Smooth muscle cell (in vitro differentiated cells): ENCODE data around the gene SCEL. TPM values are rescaled to one million over a fixed set of nuclear protein-coding genes. Genes with fewer than 3 reads are reported as not detected.

Experiments
- DNase-seq: peaks from one replicate; lab custom pipeline; 2025; ENCODE audit not compliant: unreplicated experiment; lab: John Stamatoyannopoulos, UW
- H2AFZ ChIP-seq: fragments of 200-600 bp; sonication (generic); 2 replicates; pipeline ENCODE4 v1.6.0; 2016; ENCODE audit warnings: antibody characterized with exemption, low read depth, mild to moderate bottlenecking
- H3F3A ChIP-seq: fragments of 200-600 bp; sonication (generic); 2 replicates; pipeline ENCODE4 v1.6.0; 2017; ENCODE audit warnings: antibody characterized with exemption, low read depth
- H3K27ac ChIP-seq: fragments of 200-600 bp; sonication (generic); 2 replicates; pipeline ENCODE4 v1.5.1; 2016; ENCODE audit warnings: low read depth, mild to moderate bottlenecking
- H3K27me3 ChIP-seq: fragments of 200-600 bp; sonication (generic); 2 replicates; pipeline ENCODE4 v1.6.1; 2016; ENCODE audit warnings: low read depth, mild to moderate bottlenecking
- H3K36me3 ChIP-seq: fragments of 200-600 bp; sonication (generic); 2 replicates; pipeline ENCODE4 v1.5.1; 2016; ENCODE audit warnings: low read depth
- H3K4me1 ChIP-seq: fragments of 200-600 bp; sonication (generic); 2 replicates; pipeline ENCODE4 v1.5.1; 2016; ENCODE audit warnings: low read depth
- H3K4me2 ChIP-seq: fragments of 200-600 bp; sonication (generic); 2 replicates; pipeline ENCODE4 v1.6.0; 2016; ENCODE audit warnings: mild to moderate bottlenecking
- H3K4me3 ChIP-seq: fragments of 200-600 bp; sonication (generic); 2 replicates; pipeline ENCODE4 v1.5.1; 2016; ENCODE audit warnings: mild to moderate bottlenecking
- H3K79me2 ChIP-seq: fragments of 200-600 bp; sonication (generic); 2 replicates; pipeline ENCODE4 v1.6.0; 2016; ENCODE audit warnings: low read depth, mild to moderate bottlenecking
- H3K9ac ChIP-seq: fragments of 200-600 bp; sonication (generic); 2 replicates; pipeline ENCODE4 v1.6.0; 2016; ENCODE audit warnings: low read depth
- H3K9me3 ChIP-seq: fragments of 200-600 bp; sonication (generic); replicated peaks from 2 replicates; pipeline ENCODE4 v1.5.1; 2016; ENCODE audit warnings: low read depth
- H4K20me1 ChIP-seq: fragments of 200-600 bp; sonication (generic); 2 replicates; pipeline ENCODE4 v1.6.0; 2016; ENCODE audit warnings: low read depth
- CTCF ChIP-seq: fragments of 200-600 bp; sonication (generic); IDR thresholded peaks from 2 replicates; pipeline ENCODE4 v1.5.1; 2017; ENCODE audit warnings: borderline replicate concordance, mild to moderate bottlenecking, antibody characterized with exemption; ENCODE audit not compliant: insufficient read depth, poor library complexity, severe bottlenecking
- WGBS: methylation state at CpG from one replicate; pipeline ENCODE4 v1.1.7; 2016; ENCODE audit warnings: low lambda C conversion rate; 5-methylcytosine and 5-hydroxymethylcytosine counted together
- polyA plus RNA-seq: library from polyadenylated mRNA; unstranded; fragments of >200 nt; fragmentation: Nextera tagmentation; extraction: Ambion mirVana; gene quantifications from 2 replicates; pipeline ENCODE4 v1.2.1, GENCODE V29; 2016
- total RNA-seq: library from RNA; depleted of rRNA; stranded (reverse); fragments of >200 nt; gene quantifications from 2 replicates; pipeline ENCODE4 v1.2.3, GENCODE V29; 2014

Gene SCEL
- total and polyA plus RNA-seq, 2 experiments from 2014 or later, result 0.55 to 4.3 TPM

- H3K4me3 ChIP-seq, result no peak overlapping the region
- DNase-seq, result no peak
- no peaks in the 10 kb centered on the region for H3K27me3 ChIP-seq
- no peaks in the 10 kb centered on the region for H3K36me3 ChIP-seq
- H3K9me3 ChIP-seq, result no peaks in the 10 kb centered on the region
- no peak overlapping the region for H3K9ac ChIP-seq
- H3K27ac ChIP-seq, result no peak overlapping the region
- WGBS, result 70% methylated on average over 5 of the region's 5 CpGs
- H4K20me1 ChIP-seq, result no peaks in the 10 kb centered on the region
- TF ChIP-seq CTCF, result no peak
- H2AFZ ChIP-seq, result no peak overlapping the region
- no peaks in the 10 kb centered on the region for H3K79me2 ChIP-seq
- no peak overlapping the region for H3K4me2 ChIP-seq
- H3F3A ChIP-seq, result no peaks in the 10 kb centered on the region
- H3K4me1 ChIP-seq, result no peaks in the 10 kb centered on the region
Measured at GRCh38 chr13:77619655-77620054, 84.1 kb downstream of the SCEL start.

- H4K20me1 ChIP-seq, result no peaks in the 10 kb centered on the region
- no peak overlapping the region for H3K27ac ChIP-seq
- no peak overlapping the region for H3K4me2 ChIP-seq
- WGBS, result 80% methylated on average over 1 of the region's 1 CpG
- H3K9me3 ChIP-seq, result no peaks in the 10 kb centered on the region
- no peaks in the 10 kb centered on the region for H3K4me1 ChIP-seq
- H3K27me3 ChIP-seq, result no peaks in the 10 kb centered on the region
- H2AFZ ChIP-seq, result no peak overlapping the region
- no peak overlapping the region for H3K9ac ChIP-seq
- no peak for DNase-seq
- H3F3A ChIP-seq, result no peaks in the 10 kb centered on the region
- no peak for TF ChIP-seq CTCF
- H3K36me3 ChIP-seq, result no peaks in the 10 kb centered on the region
- H3K4me3 ChIP-seq, result no peak overlapping the region
- no peaks in the 10 kb centered on the region for H3K79me2 ChIP-seq
Measured at GRCh38 chr13:77620138-77620537, 84.6 kb downstream of the SCEL start.

DNA sequence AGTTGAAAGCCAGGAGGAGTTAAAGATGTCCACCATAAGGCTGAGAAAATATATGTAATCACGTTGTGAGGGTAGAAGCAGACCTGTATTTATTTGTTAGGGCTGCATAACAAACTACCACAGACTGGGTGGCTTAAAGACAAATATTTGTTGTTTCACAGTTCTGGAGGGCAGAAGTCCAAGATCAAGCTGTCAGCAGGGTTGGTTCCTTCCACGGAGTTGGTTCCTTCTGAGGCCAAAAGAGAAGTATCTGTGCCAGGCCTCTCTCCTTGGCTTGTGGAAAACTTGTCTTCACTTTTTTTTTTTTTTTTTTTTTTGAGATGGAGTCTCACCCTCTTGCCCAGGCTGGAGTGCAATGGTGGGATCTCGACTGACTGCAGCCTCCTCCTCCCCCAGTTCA, 88.3 kb downstream of the SCEL start:
- no peak for TF ChIP-seq CTCF
- Histone ChIP-seq H3K4me3 (no peak overlapping the region), H3K4me1 (no peaks in the 10 kb centered on the region), H3K79me2 (no peaks in the 10 kb centered on the region), H4K20me1 (no peaks in the 10 kb centered on the region), H3F3A (no peaks in the 10 kb centered on the region), H3K4me2 (no peak overlapping the region), H3K27me3 (no peaks in the 10 kb centered on the region), H3K36me3 (no peaks in the 10 kb centered on the region), H3K27ac (no peak overlapping the region), H3K9me3 (no peaks in the 10 kb centered on the region), H3K9ac (no peak overlapping the region), H2AFZ (no peak overlapping the region)
- WGBS, result 88% methylated on average over 3 of the region's 3 CpGs
- DNase-seq, result no peak

- H3K79me2 ChIP-seq, result no peaks in the 10 kb centered on the region
- H3F3A ChIP-seq, result no peaks in the 10 kb centered on the region
- H3K9me3 ChIP-seq, result no peaks in the 10 kb centered on the region
- no peaks in the 10 kb centered on the region for H3K36me3 ChIP-seq
- no peaks in the 10 kb centered on the region for H3K27me3 ChIP-seq
- DNase-seq, result no peak
- TF ChIP-seq CTCF, result no peak
- no peak overlapping the region for H3K9ac ChIP-seq
- H3K4me3 ChIP-seq, result no peak overlapping the region
- H3K27ac ChIP-seq, result no peak overlapping the region
- H4K20me1 ChIP-seq, result no peaks in the 10 kb centered on the region
- no peaks in the 10 kb centered on the region for H3K4me1 ChIP-seq
- no peak overlapping the region for H2AFZ ChIP-seq
- no peak overlapping the region for H3K4me2 ChIP-seq
Measured at GRCh38 chr13:77628170-77628569, 92.7 kb downstream of the SCEL start.
